CD4-positive, alpha-beta T cell treated with Interleukin-17A for 4 hours (primary cell): ENCODE measurements around the gene CCDC47.

Experiments
- DNase-seq: peaks from one replicate; pipeline ENCODE4 v3.0.0-alpha.2; 2020; ENCODE audit warnings: mixed read lengths

The CCDC47 gene

DNA sequence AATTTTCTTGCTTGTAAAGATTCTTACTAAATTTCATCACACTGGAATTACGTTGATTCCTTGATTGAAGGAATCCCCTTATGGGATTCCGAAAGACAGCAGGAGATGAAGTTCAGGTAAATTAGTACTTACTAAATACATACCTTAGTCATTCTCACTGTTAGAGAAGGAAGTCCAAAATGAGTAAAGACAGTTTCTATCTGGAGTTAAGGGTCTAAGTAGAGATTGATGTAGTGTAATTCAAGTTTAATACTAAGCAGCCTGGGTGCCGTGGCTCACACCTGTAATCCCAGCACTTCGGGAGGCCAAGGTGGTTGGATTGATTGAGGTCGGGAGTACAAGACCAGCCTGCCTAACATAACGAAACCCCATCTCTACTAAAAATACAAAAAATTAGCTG lies 10.1 kb upstream of the CCDC47 start:
- DNase-seq: no peak

- DNase-seq: no peak
These were observed 7.5 kb upstream of the CCDC47 start for GRCh38 chr17:63780928-63781327.

DNA sequence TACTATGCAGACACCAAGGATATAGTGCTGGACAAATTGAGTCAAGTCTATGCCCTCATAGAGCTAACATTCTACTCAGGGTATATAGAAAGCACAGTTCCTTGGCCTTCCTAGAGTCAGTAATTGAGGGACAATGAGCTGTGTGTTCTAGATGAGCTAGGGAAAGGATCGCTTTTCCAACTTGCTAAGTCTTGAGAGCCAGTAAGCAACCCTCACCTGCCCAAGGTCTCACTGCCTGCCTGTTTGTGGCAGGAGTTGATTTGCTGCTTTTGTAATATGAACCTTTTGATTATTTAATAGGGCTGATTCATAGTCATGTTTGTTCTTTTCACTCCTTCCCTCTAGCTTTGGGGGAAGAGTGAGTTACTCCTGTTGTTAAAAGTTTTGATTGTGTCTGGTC lies 7.1 kb upstream of the CCDC47 start:
- no peak for DNase-seq

GRCh38 chr17:63775420-63775819 lies 2.0 kb upstream of the CCDC47 start:
- no peak for DNase-seq

- no peak for DNase-seq
These were observed 1.5 kb upstream of the CCDC47 start for GRCh38 chr17:63774969-63775265.

GRCh38 chr17:63774141-63774968 lies 958 bp upstream of the CCDC47 start, which contains the start of gene DDX42:
Gene DDX42 (plus strand): TSS chr17:63774170. CDS start chr17:63787050, 12,880 bp downstream.
- DNase-seq: peak; percentile 93

DNA sequence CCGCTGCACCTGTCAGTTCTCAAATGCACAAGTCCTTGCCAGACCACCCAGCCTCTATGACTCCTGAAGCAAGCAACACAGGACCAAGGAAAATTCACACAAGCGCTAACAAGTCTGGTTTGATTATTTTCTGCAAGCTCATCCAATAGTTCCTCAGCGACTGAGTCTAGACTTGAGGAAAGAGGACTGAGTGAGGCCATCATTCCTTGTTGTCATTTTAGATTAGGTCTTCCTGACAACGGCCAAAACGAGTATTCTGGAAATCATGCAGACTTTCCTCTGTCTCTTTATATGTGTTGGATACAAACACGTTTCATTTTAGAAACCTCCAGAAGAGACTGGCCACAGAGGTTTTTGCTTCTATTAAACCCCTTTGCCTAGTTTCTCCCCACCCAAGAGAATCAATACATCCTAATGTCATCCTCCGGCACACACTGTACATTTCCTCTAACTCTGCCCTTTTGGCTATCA lies 561 bp downstream of the CCDC47 start:
- DNase-seq: no peak

DNA sequence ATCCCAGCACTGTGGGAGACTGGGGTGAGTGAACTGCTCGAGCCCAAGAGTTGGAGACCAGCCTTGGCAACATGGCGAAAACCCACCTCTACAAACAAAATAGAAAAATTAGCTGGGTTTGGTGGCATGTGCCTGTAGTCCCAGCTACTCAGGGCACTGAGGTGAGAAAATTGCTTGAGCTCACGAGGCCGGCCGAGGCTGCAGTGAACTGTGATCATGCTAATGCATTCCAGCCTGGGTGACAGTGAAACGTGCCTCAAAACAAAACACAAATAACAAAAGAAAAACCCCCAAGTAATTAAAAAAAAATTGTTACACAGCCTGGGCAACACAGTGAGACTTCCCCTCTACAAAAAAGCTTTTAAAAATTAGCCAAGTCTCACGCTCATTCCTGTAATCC lies 5.0 kb downstream of the CCDC47 start:
- no peak for DNase-seq

DNA sequence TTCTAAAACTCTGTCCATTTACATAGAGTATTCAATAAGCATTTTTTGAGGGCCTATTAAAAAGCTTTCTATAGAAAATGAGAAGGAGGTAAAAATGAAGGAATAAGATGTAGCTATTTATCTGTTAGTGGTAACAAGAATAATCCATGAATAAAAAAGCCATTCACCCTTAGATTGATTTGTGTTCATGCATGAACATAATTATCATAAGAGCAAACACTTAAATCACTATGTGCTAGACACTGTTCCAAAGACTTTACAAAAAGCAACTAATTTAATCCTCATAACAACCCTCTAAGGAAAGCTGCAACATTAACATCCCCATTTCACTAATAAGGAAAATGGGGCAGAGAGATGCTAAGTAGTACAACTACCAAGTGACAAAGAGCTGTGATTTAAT lies 6.6 kb downstream of the CCDC47 start:
- DNase-seq: no peak

- no peak for DNase-seq
These were observed 8.7 kb downstream of the CCDC47 start for GRCh38 chr17:63764716-63765115.

DNA sequence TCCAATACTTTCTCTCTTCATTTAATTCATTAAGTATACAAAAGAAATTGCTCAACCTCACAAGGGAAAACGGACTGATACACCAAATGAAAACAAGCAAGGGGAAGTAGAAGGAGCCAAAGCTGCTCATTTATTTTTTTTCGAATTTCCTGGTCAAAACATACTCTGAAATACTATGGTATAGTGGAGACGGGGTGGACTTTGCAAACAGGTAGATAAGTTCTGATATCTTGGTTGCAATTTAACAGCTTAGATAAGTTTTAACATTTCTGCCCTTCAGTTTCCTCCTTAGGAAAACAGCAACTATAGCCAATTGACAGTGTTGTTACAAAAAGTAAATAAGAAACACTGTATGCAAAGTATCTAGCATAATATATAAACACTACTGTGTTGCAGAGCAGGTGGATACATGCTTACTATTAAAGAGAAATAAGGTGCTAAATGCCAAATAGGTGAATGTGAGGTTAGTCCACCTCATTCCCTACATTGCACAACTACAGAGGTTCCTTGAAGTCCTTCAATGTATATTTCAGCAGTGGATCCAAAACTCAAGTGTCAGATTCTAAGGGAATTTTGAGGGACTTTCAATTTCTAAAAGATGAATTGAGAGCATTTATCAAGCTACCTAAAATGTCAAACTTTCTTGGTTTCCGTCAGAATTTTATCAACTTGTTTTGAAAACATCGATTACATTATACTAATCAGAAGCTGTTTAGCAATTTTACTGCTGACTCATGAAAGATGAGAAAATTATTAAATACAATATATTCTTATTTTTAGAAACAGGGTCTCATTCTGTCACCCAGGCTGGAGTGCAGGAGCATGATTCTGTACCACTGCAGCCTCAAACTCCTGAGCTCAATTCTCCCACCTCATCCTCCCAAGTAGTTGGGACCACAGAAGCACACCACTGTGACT lies 11.0 kb downstream of the CCDC47 start:
- DNase-seq: no peak

DNA sequence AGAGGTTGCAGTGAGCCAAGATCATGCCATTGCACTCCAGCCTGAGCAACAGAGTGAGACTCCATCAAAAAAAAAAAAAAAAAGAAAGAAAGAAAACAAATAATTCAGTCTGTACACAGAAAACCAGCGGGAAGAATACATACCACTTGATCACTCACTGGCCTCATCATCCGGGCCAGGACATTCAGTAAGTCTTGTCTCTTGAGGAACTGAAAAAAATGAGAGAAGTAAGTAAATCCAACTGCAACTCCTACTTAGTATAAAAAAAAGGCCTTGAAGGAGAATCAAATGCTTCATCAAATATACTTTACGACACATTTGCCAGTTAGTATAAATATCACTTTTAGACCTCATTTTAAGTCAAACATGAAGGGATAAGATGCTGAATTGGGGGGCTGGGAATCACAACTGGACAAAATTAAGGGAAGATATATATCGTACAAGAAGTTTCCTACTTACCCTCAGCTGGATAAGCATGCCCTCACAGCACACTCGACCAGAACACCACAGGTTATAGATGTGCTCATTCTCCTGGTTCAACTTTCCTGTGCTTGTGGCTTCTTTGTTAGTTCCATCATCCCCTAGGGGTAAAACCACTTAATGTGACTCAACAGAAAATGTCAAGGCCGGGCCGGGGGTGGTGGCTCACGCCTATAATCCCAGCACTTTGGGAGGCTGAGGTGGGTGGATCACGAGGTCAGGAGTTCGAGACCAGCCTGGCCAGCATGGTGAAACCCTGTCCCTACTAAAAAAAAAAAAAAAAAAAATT lies 12.4 kb downstream of the CCDC47 start:
- no peak for DNase-seq

- no peak for DNase-seq
These were observed 15.0 kb downstream of the CCDC47 start for GRCh38 chr17:63758428-63758827.

DNA sequence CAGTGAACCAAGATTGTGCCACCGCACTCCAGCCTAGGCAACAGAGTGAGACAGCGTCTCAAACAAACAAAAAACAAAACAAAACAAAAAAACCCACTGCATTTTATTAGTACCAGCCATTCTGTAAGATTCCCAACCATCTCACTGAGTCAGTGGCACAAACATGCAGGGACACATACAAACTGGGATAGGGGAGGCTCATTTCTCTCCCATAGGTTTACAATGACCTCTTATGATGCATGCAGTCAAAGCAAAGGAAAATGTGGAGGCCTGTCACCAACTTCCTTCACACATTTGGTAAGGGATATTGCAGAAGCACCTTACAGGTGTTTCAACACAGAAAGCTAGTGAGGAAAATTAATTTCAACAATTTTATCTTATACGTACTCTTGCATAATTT lies 19.4 kb downstream of the CCDC47 start:
- no peak for DNase-seq

- DNase-seq: no peak
These were observed 20.2 kb downstream of the CCDC47 start for GRCh38 chr17:63753215-63753614.

DNA sequence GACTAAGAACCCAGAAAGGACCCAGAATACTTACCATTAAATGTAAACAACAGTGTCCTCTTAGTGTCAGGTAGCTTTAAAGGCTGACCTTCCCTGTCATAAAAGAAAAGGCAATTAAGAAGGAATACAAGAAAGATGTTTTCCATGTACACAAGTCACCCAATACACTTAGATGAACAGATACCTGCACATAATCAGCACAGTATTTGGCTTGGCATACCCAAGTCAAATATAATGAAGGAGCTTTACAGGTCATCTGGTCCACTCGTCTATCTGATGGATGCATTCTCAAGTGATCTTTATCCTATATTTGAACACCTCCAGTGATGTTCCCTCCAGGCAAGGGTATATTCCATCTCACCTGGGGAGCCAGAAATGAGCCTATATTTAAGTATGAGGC lies 20.7 kb downstream of the CCDC47 start:
- no peak for DNase-seq

- DNase-seq: peak; percentile 56
These were observed 21.6 kb downstream of the CCDC47 start for GRCh38 chr17:63751806-63752205.

- DNase-seq: peak; percentile 100
These were observed 31.8 kb downstream of the CCDC47 start, which contains the start of gene STRADA for GRCh38 chr17:63741408-63742173. Gene STRADA (minus strand): TSS chr17:63741799. CDS start chr17:63728369, 13,430 bp downstream.

GRCh38 chr17:63741143-63741407 lies 32.3 kb downstream of the CCDC47 start:
- DNase-seq: no peak

GRCh38 chr17:63740464-63741142 lies 32.8 kb downstream of the CCDC47 start:
- DNase-seq: no peak

DNA sequence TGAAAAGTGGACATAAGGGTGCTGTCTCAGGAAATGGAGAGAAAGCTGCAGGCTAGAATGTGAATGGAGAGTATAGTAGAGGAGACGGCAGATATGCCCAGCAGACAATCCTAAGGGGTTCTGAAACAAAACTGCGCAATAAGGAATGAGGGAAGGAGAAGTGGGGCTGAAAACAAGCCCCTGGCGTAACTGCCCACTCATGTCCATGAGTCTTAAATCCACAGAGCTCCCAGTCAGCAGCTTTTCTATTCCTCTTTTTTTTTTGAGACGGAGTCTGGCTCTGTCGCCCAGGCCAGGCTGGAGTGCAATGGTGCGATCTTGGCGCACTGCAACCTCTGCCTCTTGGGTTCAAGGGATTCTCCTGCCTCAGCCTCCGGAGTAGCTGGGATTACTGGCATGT lies 37.7 kb downstream of the CCDC47 start:
- no peak for DNase-seq

DNA sequence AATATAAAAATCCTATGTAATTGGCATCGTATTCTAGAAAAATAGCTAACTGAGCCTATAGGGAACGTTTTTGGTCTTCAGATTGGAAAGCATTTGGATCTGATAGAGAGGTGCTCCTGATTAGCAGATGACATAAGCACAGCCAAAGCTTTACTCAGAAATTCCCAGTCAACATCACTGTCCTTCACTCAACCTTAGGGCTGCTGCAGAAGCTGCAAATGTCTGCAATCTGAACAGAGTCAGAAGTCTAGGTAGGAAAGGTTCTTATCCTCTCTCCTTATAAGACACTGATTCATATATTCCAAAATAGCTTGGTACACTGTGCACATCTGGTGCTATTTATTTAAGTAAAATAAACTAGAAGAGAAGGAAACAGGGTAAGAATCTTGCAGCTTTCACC lies 51.0 kb downstream of the CCDC47 start:
- DNase-seq: no peak
